K562 (cell line): ENCODE measurements around the gene MAP3K4. TPM values are rescaled to one million over a fixed set of nuclear protein-coding genes. Genes with fewer than 3 reads are reported as not detected.

Experiments
- BCL6 ChIP-seq: fragments of 250-450 bp; sonication (Bioruptor Pico); IDR thresholded peaks from 2 replicates; pipeline ENCODE4 v1.4.0; 2020
- EWSR1 ChIP-seq: fragments of 450-650 bp; IDR thresholded peaks from 2 replicates; pipeline ENCODE4 v1.6.1; 2018; ENCODE audit warnings: borderline replicate concordance, mild to moderate bottlenecking, low read depth, moderate library complexity; ENCODE audit not compliant: partially characterized antibody
- FOXK1 ChIP-seq: sonication (generic); formaldehyde crosslinking; IDR thresholded peaks from 2 replicates; pipeline ENCODE4 v1.8.0; 2022; ENCODE audit warnings: missing genetic modification reagents, mild to moderate bottlenecking, borderline replicate concordance
- FUS ChIP-seq: fragments of 200-400 bp; formaldehyde crosslinking; optimal IDR thresholded peaks from 2 replicates; pipeline ENCODE3; 2017; ENCODE audit warnings: low read depth, low read length
- GABPA ChIP-seq: fragments of 200-800 bp; sonication (Bioruptor generic); conservative IDR thresholded peaks from 2 replicates; pipeline ENCODE4 v1.6.1; 2016; ENCODE audit warnings: low read depth, missing genetic modification characterization, missing compliant biosample characterization
- GATA2 ChIP-seq: sonication (generic); formaldehyde crosslinking; IDR thresholded peaks from 2 replicates; pipeline ENCODE4 v1.4.0; 2020; ENCODE audit warnings: mild to moderate bottlenecking, missing genetic modification reagents
- MTA1 ChIP-seq: fragments of 450-650 bp; IDR thresholded peaks from 2 replicates; pipeline ENCODE4 v1.6.1; 2017; ENCODE audit warnings: borderline replicate concordance
- POLR2H ChIP-seq: IDR thresholded peaks from 2 replicates; pipeline ENCODE4 v1.6.1; 2016; ENCODE audit warnings: missing genetic modification characterization, low read depth, mild to moderate bottlenecking, control low read depth, missing compliant biosample characterization, moderate library complexity
- SAP30 ChIP-seq: fragments of 200-600 bp; sonication (generic); IDR thresholded peaks from 2 replicates; pipeline ENCODE4 v1.6.1; 2012; ENCODE audit warnings: borderline replicate concordance, low read depth, mild to moderate bottlenecking, moderate library complexity, low read length, control low read depth, inconsistent platforms; ENCODE audit not compliant: insufficient read depth, poor library complexity, severe bottlenecking
- SFPQ ChIP-seq: fragments of 200-400 bp; formaldehyde crosslinking; IDR thresholded peaks from 2 replicates; pipeline ENCODE4 v1.6.1; 2017; ENCODE audit warnings: mild to moderate bottlenecking, low read depth, low read length, moderate library complexity
- STAT5A ChIP-seq: IDR thresholded peaks from 2 replicates; pipeline ENCODE4 v1.6.1; 2012; ENCODE audit warnings: low read length, inconsistent platforms, borderline replicate concordance
- ZNF583 ChIP-seq: fragments of 250-450 bp; sonication (Bioruptor Pico); IDR thresholded peaks from 2 replicates; pipeline ENCODE4 v1.4.0; 2020
- polyA plus RNA-seq, 8 experiments: library from polyadenylated mRNA; depleted of rRNA in 4 of 8; stranded (reverse) in 5 of 8; unstranded in 3 of 8; fragments of >200 nt; fragmentation: Nextera tagmentation in 2 of 8; fragmentation: Illumina TruSeq in 1 of 8; extraction: Ambion mirVana in 2 of 8; extraction: Trizol in 1 of 8; gene quantifications; 2 replicates each; pipeline versions ENCODE4 v1.2.1 to v1.2.3, GENCODE V29; 2011 to 2014; ENCODE audit warnings: inconsistent platforms in 1 of 8, missing spikeins in 1 of 8
- total RNA-seq, 7 experiments: library from RNA; depleted of rRNA in 6 of 7; stranded (reverse); fragments of >200 nt in 6 of 7; fragmentation: Illumina TruSeq in 2 of 7; extraction: Trizol in 2 of 7; gene quantifications; 2 replicates each; pipeline versions ENCODE4 v1.2.1 to v1.2.3, GENCODE V29; 2011 to 2021; ENCODE audit warnings: low replicate concordance in 1 of 7
- TF ChIP-seq, protein P1 (sequence below): fragments of 250-450 bp; sonication (Bioruptor Pico); IDR thresholded peaks from 2 replicates; pipeline ENCODE4 v1.9.0; 2021; ENCODE audit warnings: mild to moderate bottlenecking, inconsistent platforms

The MAP3K4 gene
- total and polyA plus RNA-seq, 9 of the 15 experiments (the other 6 are each of a cell fraction or from before 2014, with no cell fraction given): 21.0 to 77.2 (median 48.9) TPM

- TF ChIP-seq SAP30 (no peak), EWSR1 (no peak), FUS (no peak), STAT5A (no peak; the same call in 1 of the 2 replicates), GATA2 (CRISPR knock-in tag) (peak; percentile 80), BCL6 (CRISPR knock-in tag) (no peak), FOXK1 (CRISPR knock-in tag) (no peak), SFPQ (no peak), GABPA (tag) (no peak), POLR2H (tag) (no peak), ZNF583 (CRISPR knock-in tag) (no peak), MTA1 (no peak; the same call in 1 of the 2 replicates)
- TF ChIP-seq, protein P1, sequence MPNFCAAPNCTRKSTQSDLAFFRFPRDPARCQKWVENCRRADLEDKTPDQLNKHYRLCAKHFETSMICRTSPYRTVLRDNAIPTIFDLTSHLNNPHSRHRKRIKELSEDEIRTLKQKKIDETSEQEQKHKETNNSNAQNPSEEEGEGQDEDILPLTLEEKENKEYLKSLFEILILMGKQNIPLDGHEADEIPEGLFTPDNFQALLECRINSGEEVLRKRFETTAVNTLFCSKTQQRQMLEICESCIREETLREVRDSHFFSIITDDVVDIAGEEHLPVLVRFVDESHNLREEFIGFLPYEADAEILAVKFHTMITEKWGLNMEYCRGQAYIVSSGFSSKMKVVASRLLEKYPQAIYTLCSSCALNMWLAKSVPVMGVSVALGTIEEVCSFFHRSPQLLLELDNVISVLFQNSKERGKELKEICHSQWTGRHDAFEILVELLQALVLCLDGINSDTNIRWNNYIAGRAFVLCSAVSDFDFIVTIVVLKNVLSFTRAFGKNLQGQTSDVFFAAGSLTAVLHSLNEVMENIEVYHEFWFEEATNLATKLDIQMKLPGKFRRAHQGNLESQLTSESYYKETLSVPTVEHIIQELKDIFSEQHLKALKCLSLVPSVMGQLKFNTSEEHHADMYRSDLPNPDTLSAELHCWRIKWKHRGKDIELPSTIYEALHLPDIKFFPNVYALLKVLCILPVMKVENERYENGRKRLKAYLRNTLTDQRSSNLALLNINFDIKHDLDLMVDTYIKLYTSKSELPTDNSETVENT: no peak
Observed at GRCh38 chr6:160990847-160991405, 643 bp upstream of the MAP3K4 start (continued).
